GM19452 (cell line): Measurements from ENCODE around the gene TMEM130.
"Not testable (repeated sequence)": the region's sequence is repeated elsewhere in the genome, so short reads cannot be mapped to it uniquely, and the experiment has no call there.

Source experiments
- ATAC-seq: cut with Tn5 transposase; IDR thresholded peaks from one replicate; pipeline ENCODE4 v1.9.1; 2021; ENCODE audit not compliant: unreplicated experiment

The TMEM130 gene

GRCh38 chr7:98842552-98842951 lies 27.3 kb downstream of the TMEM130 start:
- not testable (repeated sequence) for ATAC-seq

- ATAC-seq = no peak
Measured at GRCh38 chr7:98841179-98841997, 28.4 kb downstream of the TMEM130 start.

GRCh38 chr7:98840722-98841121 lies 29.1 kb downstream of the TMEM130 start:
- ATAC-seq = no peak

GRCh38 chr7:98840096-98840495 lies 29.7 kb downstream of the TMEM130 start:
- ATAC-seq = no peak

GRCh38 chr7:98837630-98837972 lies 32.2 kb downstream of the TMEM130 start:
- no peak for ATAC-seq

- no peak for ATAC-seq
Measured at GRCh38 chr7:98836811-98837629, 32.8 kb downstream of the TMEM130 start.

GRCh38 chr7:98834949-98835348 lies 34.9 kb downstream of the TMEM130 start:
- no peak for ATAC-seq

- ATAC-seq = no peak
Measured at GRCh38 chr7:98833022-98833421, 36.8 kb downstream of the TMEM130 start.

GRCh38 chr7:98831641-98832221 lies 38.1 kb downstream of the TMEM130 start:
- no peak for ATAC-seq

GRCh38 chr7:98830972-98831548 lies 38.8 kb downstream of the TMEM130 start:
- ATAC-seq = no peak

- no peak for ATAC-seq
Measured at GRCh38 chr7:98828368-98828767, 41.4 kb downstream of the TMEM130 start.

- ATAC-seq = no peak
Measured at GRCh38 chr7:98827258-98827657, 42.6 kb downstream of the TMEM130 start.

GRCh38 chr7:98826811-98827231 lies 43.0 kb downstream of the TMEM130 start:
- no peak for ATAC-seq

- no peak for ATAC-seq
Measured at GRCh38 chr7:98826387-98826786, 43.4 kb downstream of the TMEM130 start.

GRCh38 chr7:98823226-98823625 lies 46.6 kb downstream of the TMEM130 start:
- no peak for ATAC-seq

GRCh38 chr7:98821348-98821747 lies 48.5 kb downstream of the TMEM130 start:
- ATAC-seq = no peak

GRCh38 chr7:98816967-98817710 lies 52.7 kb downstream of the TMEM130 start:
- no peak for ATAC-seq

- no peak for ATAC-seq
Measured at GRCh38 chr7:98816241-98816640, 53.6 kb downstream of the TMEM130 start.

- no peak for ATAC-seq
Measured at GRCh38 chr7:98815313-98815712, 54.5 kb downstream of the TMEM130 start.

GRCh38 chr7:98811299-98811698 lies 58.5 kb downstream of the TMEM130 start:
- no peak for ATAC-seq
